RWPE2 (cell line): ENCODE measurements around the gene RABL6.
"Not testable (repeated sequence)": the region's sequence is repeated elsewhere in the genome, so short reads cannot be mapped to it uniquely, and the experiment has no call there.

Source experiments
- ATAC-seq: fragments of 200-7000 bp; cut with Tn5 transposase; 3 replicates; pipeline ENCODE4 v1.9.1; 2021; ENCODE audit warnings: low read depth
- DNase-seq: peaks from one replicate; pipeline ENCODE4 v3.0.0-alpha.2; 2020; ENCODE audit warnings: low spot score
- H3K27ac ChIP-seq: fragments of 450-650 bp; 2 replicates; pipeline ENCODE4 v1.5.1; 2017; ENCODE audit warnings: mild to moderate bottlenecking; ENCODE audit not compliant: poor library complexity, severe bottlenecking
- H3K27me3 ChIP-seq: fragments of 250-450 bp; sonication (Bioruptor Pico); 2 replicates; pipeline ENCODE4 v1.5.1; 2021; ENCODE audit warnings: mild to moderate bottlenecking, moderate library complexity; ENCODE audit not compliant: insufficient read depth, poor library complexity, severe bottlenecking
- H3K36me3 ChIP-seq: fragments of 250-450 bp; sonication (Bioruptor Pico); 2 replicates; pipeline ENCODE4 v1.5.1; 2020; ENCODE audit warnings: low read depth, mild to moderate bottlenecking, moderate library complexity
- H3K4me1 ChIP-seq: fragments of 250-450 bp; sonication (Bioruptor Pico); 2 replicates; pipeline ENCODE4 v1.5.1; 2021; ENCODE audit warnings: mild to moderate bottlenecking, moderate library complexity; ENCODE audit not compliant: insufficient read depth, poor library complexity, severe bottlenecking
- H3K4me3 ChIP-seq: fragments of 250-450 bp; sonication (Bioruptor Pico); 2 replicates; pipeline ENCODE4 v1.5.1; 2021; ENCODE audit warnings: mild to moderate bottlenecking, moderate library complexity; ENCODE audit not compliant: severe bottlenecking
- H3K9me3 ChIP-seq: fragments of 250-450 bp; sonication (Bioruptor Pico); 2 replicates; pipeline ENCODE4 v1.5.1; 2021; ENCODE audit warnings: mild to moderate bottlenecking, moderate library complexity; ENCODE audit not compliant: severe bottlenecking
- TF ChIP-seq, protein P1 (sequence below): fragments of 450-650 bp; IDR thresholded peaks from one replicate; pipeline ENCODE4 v1.5.1; 2017; ENCODE audit warnings: mild to moderate bottlenecking, moderate library complexity; ENCODE audit not compliant: poor library complexity, severe bottlenecking

Gene RABL6

DNA sequence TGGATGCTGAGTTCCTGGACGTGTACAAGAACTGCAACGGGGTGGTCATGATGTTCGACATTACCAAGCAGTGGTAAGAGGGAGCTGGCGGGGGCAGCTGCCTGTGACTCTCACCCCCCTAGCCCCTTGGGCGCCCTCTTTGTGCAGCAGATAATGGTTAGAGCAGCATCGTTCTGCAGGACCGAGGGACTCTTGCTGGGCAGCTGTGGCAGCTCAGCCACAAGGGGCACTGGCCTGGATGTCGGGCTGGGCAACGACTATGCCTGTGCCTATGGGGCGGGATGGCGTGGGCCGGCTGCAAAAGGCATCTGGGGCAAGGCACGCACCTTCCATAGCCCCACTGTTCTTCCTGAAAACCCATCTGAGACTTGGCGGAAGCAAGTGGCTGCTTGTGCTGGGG lies 21.7 kb downstream of the RABL6 start:
- peaks cover 35% of the 10 kb centered on the region for H3K36me3 ChIP-seq
- no peaks in the 10 kb centered on the region for H3K4me1 ChIP-seq
- DNase-seq (no peak), ATAC-seq (no peak)
- no peak overlapping the region for H3K4me3 ChIP-seq
- H3K9me3 ChIP-seq = no peaks in the 10 kb centered on the region
- no peaks in the 10 kb centered on the region for H3K27me3 ChIP-seq
- TF ChIP-seq, protein P1, sequence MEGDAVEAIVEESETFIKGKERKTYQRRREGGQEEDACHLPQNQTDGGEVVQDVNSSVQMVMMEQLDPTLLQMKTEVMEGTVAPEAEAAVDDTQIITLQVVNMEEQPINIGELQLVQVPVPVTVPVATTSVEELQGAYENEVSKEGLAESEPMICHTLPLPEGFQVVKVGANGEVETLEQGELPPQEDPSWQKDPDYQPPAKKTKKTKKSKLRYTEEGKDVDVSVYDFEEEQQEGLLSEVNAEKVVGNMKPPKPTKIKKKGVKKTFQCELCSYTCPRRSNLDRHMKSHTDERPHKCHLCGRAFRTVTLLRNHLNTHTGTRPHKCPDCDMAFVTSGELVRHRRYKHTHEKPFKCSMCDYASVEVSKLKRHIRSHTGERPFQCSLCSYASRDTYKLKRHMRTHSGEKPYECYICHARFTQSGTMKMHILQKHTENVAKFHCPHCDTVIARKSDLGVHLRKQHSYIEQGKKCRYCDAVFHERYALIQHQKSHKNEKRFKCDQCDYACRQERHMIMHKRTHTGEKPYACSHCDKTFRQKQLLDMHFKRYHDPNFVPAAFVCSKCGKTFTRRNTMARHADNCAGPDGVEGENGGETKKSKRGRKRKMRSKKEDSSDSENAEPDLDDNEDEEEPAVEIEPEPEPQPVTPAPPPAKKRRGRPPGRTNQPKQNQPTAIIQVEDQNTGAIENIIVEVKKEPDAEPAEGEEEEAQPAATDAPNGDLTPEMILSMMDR = no peak
- H3K27ac ChIP-seq = no peak overlapping the region

DNA sequence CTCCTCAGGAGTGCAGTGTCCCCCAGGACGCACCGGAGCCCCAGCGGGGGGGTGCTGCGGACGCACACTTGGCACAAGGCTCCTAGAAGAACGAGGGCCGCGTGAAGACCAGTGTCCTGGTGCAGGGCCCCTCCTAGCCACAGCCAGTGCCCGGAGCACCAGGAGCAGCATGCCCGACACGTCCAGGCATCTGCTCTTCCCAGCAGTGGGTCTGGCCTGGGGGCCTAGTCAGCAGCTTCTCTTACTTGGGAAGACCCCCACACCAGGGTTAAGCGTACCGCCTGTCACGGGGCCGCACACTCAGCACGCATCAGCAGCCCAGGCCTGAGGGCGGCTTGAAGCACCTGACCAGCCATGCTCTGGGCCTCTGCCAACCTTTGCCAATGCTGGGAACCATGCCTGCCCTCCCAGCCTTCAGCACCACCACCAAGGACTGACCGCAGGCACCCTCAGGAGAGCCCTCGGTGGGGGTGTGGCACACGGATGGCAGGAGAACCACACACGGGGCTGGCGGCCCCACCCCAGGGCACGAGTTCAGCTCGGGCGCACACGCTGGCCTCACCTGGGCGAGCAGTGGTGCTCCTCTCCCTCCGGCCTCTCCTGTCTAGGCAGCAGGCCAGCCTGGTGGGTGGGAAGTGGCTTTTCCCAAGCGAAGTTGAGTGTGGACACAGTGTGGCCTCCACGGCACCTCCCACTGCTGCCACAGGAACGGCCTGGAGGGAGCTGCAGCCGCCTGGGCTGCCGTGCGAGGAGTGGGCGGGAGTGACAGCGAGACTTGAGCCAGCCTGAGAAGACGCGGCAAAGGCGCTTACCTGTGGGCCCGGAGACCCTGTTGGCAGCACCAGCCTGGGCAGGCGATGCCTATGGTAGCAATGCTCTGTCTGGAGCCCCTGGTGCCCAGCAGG lies 22.5 kb downstream of the RABL6 start:
- Histone ChIP-seq H3K27ac (no peak overlapping the region), H3K36me3 (peaks cover 35% of the 10 kb centered on the region), H3K9me3 (no peaks in the 10 kb centered on the region), H3K4me1 (no peaks in the 10 kb centered on the region), H3K4me3 (no peak overlapping the region), H3K27me3 (no peaks in the 10 kb centered on the region)
- ATAC-seq = no peak
- TF ChIP-seq, protein P1 = no peak
- DNase-seq = no peak

DNA sequence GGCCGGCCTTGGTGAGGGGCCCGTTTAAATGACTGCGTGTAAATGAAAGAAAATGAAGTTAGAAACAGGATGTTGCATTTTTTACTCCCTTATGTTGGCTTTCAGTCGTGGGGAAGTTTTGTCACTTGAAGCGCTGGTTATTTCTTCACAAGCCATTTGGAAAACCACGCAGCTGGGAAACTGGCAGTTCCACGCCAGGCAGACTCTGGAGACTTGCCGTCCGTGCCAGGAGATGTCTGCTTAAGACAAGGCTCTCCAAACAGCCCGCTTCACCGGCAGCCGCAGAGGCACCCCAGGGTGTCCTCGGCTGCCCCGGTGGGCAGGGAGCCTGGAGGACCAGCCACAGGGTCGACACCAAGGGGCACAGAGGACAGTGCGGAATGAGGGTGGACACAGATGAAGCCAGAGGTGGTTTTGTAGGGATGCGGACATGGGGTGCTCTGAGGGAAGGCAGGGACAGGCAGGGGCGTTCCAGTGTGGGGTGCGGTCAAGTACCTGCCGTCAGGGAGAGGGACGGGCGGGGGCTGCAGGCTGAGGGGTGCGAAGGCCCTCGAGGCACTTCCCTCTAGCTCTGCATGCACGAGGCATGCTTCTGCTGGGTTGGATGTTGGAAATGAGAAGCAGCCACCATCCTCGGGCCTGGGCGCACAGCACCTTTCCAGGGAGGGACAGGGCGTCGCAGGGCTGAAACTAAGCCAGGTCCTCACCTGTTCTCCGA lies 23.4 kb downstream of the RABL6 start:
- TF ChIP-seq, protein P1 = no peak
- no peak overlapping the region for H3K4me3 ChIP-seq
- no peak overlapping the region for H3K27ac ChIP-seq
- H3K36me3 ChIP-seq = peaks cover 35% of the 10 kb centered on the region
- DNase-seq (no peak), ATAC-seq (no peak)
- no peaks in the 10 kb centered on the region for H3K4me1 ChIP-seq
- no peaks in the 10 kb centered on the region for H3K27me3 ChIP-seq
- H3K9me3 ChIP-seq = no peaks in the 10 kb centered on the region

- TF ChIP-seq, protein P1 = no peak
- no peak overlapping the region for H3K4me3 ChIP-seq
- no peak overlapping the region for H3K27ac ChIP-seq
- H3K27me3 ChIP-seq = no peaks in the 10 kb centered on the region
- no peaks in the 10 kb centered on the region for H3K9me3 ChIP-seq
- H3K4me1 ChIP-seq = no peaks in the 10 kb centered on the region
- ATAC-seq (no peak), DNase-seq (no peak)
- H3K36me3 ChIP-seq = peaks cover 35% of the 10 kb centered on the region
Measured at GRCh38 chr9:136831720-136832104, 24.0 kb downstream of the RABL6 start.

- Histone ChIP-seq H3K36me3 (peaks cover 30% of the 10 kb centered on the region), H3K27ac (no peak overlapping the region)
- TF ChIP-seq, protein P1 = no peak
Measured at GRCh38 chr9:136832581-136832980, 24.8 kb downstream of the RABL6 start.

GRCh38 chr9:136833381-136834048 lies 25.8 kb downstream of the RABL6 start:
- H3K4me3 ChIP-seq, H3K27ac ChIP-seq, ATAC-seq, H3K27me3 ChIP-seq, H3K4me1 ChIP-seq, DNase-seq, H3K9me3 ChIP-seq: not testable (repeated sequence)
- H3K36me3 ChIP-seq = peaks cover 30% of the 10 kb centered on the region

More at GRCh38 chr9:136832581-136832980, 24.8 kb downstream of the RABL6 start:
- no peaks in the 10 kb centered on the region for H3K4me1 ChIP-seq
- H3K4me3 ChIP-seq = no peak overlapping the region
- DNase-seq = no peak
- no peaks in the 10 kb centered on the region for H3K9me3 ChIP-seq
- no peak for ATAC-seq
- H3K27me3 ChIP-seq = no peaks in the 10 kb centered on the region
